Vagina (tissue), 2 donors: ENCODE data around the gene GPR55.

Experiments
- CTCF ChIP-seq, 3 experiments: fragments of 450-650 bp in 2 of 3; fragments of 200-600 bp in 1 of 3; sonication (generic) in 1 of 3; IDR thresholded peaks; one replicate each; pipeline ENCODE4 v1.5.1; 2017 to 2019; ENCODE audit warnings: antibody characterized with exemption in 3 of 3, mild to moderate bottlenecking in 2 of 3, moderate library complexity in 2 of 3
- POLR2A ChIP-seq, 2 donors: fragments of 450-650 bp; IDR thresholded peaks; one replicate each; pipeline ENCODE4 v1.6.1; 2017; ENCODE audit warnings: antibody characterized with exemption in 2 of 2, mild to moderate bottlenecking in 2 of 2, moderate library complexity in 2 of 2
- POLR2AphosphoS5 ChIP-seq, 2 donors: sonication (generic); formaldehyde crosslinking; IDR thresholded peaks; one replicate each; pipeline ENCODE4 v1.9.0; 2017; ENCODE audit warnings: antibody characterized with exemption in 2 of 2, mild to moderate bottlenecking in 2 of 2, low read depth in 1 of 2; ENCODE audit not compliant: insufficient read depth in 1 of 2

- TF ChIP-seq CTCF (IDR thresholded peaks at IDR 0.05) (no peak), POLR2AphosphoS5 (IDR thresholded peaks at IDR 0.05; ENCODE audit: insufficient read depth in 1 of 2, low read depth in 1 of 2) (no peak), POLR2A (IDR thresholded peaks at IDR 0.05) (no peak)
Observed at GRCh38 chr2:230944123-230944653, 19.1 kb upstream of the GPR55 start.
